Skeletal muscle satellite cell (primary cell): ENCODE data around the gene TMEM238.

Experiments used
- H3K27me3 ChIP-seq: 2 replicates; pipeline ENCODE4 v1.7.0; 2013; ENCODE audit warnings: low read length; ENCODE audit not compliant: control insufficient read depth, insufficient read depth
- H3K36me3 ChIP-seq: 2 replicates; pipeline ENCODE4 v1.7.0; 2013; ENCODE audit warnings: mild to moderate bottlenecking, control low read depth, low read length; ENCODE audit not compliant: insufficient read depth
- H3K4me1 ChIP-seq: 2 replicates; pipeline ENCODE4 v1.7.0; 2013; ENCODE audit warnings: low read length; ENCODE audit not compliant: control insufficient read depth, insufficient read depth
- H3K4me2 ChIP-seq: 2 replicates; pipeline ENCODE4 v1.7.0; 2013; ENCODE audit warnings: mild to moderate bottlenecking, low read length
- H3K4me3 ChIP-seq: 2 replicates; pipeline ENCODE4 v1.7.0; 2013; ENCODE audit warnings: low read length
- H3K9ac ChIP-seq: 2 replicates; pipeline ENCODE4 v1.7.0; 2013; ENCODE audit warnings: mild to moderate bottlenecking, low read depth, low read length, moderate library complexity
- H3K9me3 ChIP-seq: replicated peaks from 2 replicates; pipeline ENCODE4 v1.7.0; 2013; ENCODE audit warnings: mild to moderate bottlenecking, control low read depth, low read length

TMEM238 gene

GRCh38 chr19:55372316-55373081, 11.6 kb downstream of the TMEM238 start:
- Histone ChIP-seq H3K9ac (no peak overlapping the region), H3K9me3 (no peaks in the 10 kb centered on the region), H3K36me3 (no peaks in the 10 kb centered on the region), H3K4me1 (peaks cover 29% of the 10 kb centered on the region), H3K27me3 (peaks cover 2% of the 10 kb centered on the region), H3K4me2 (no peak overlapping the region), H3K4me3 (no peak overlapping the region)

- peaks cover 29% of the 10 kb centered on the region for H3K4me1 ChIP-seq
- no peaks in the 10 kb centered on the region for H3K9me3 ChIP-seq
- no peaks in the 10 kb centered on the region for H3K27me3 ChIP-seq
- no peaks in the 10 kb centered on the region for H3K36me3 ChIP-seq
- H3K4me3 ChIP-seq: peak within 1 kb of the TSS; percentile 87
- H3K9ac ChIP-seq: peak within 1 kb of the TSS; percentile 78
- H3K4me2 ChIP-seq: peak within 1 kb of the TSS; percentile 99
These were observed 13.6 kb downstream of the TMEM238 start, which contains the start of gene IL11 for GRCh38 chr19:55370305-55370988. TSS of gene IL11 (minus strand) at chr19:55370463. CDS start at chr19:55370310, 153 bp downstream.

GRCh38 chr19:55369653-55370304, 14.3 kb downstream of the TMEM238 start:
- Histone ChIP-seq H3K4me2 (peak overlapping the region; percentile 99), H3K36me3 (no peaks in the 10 kb centered on the region), H3K9me3 (no peaks in the 10 kb centered on the region), H3K4me3 (peak overlapping the region; percentile 87), H3K4me1 (peaks cover 29% of the 10 kb centered on the region), H3K9ac (peak overlapping the region; percentile 78), H3K27me3 (no peaks in the 10 kb centered on the region)

GRCh38 chr19:55368701-55369563, 15.2 kb downstream of the TMEM238 start:
- Histone ChIP-seq H3K4me2 (peak overlapping the region; percentile 83), H3K9ac (peak overlapping the region; percentile 65), H3K27me3 (no peaks in the 10 kb centered on the region), H3K4me1 (peaks cover 33% of the 10 kb centered on the region), H3K4me3 (peak overlapping the region; percentile 70), H3K36me3 (no peaks in the 10 kb centered on the region), H3K9me3 (no peaks in the 10 kb centered on the region)

GRCh38 chr19:55368106-55368505, 16.0 kb downstream of the TMEM238 start:
- Histone ChIP-seq H3K36me3 (no peaks in the 10 kb centered on the region), H3K27me3 (no peaks in the 10 kb centered on the region), H3K9ac (no peak overlapping the region), H3K9me3 (no peaks in the 10 kb centered on the region), H3K4me3 (no peak overlapping the region), H3K4me2 (no peak overlapping the region), H3K4me1 (peaks cover 29% of the 10 kb centered on the region)

- no peaks in the 10 kb centered on the region for H3K27me3 ChIP-seq
- no peaks in the 10 kb centered on the region for H3K36me3 ChIP-seq
- no peaks in the 10 kb centered on the region for H3K9me3 ChIP-seq
- H3K9ac ChIP-seq: no peak overlapping the region
- H3K4me2 ChIP-seq: no peak overlapping the region
- H3K4me3 ChIP-seq: no peak overlapping the region
- H3K4me1 ChIP-seq: peaks cover 29% of the 10 kb centered on the region
These were observed 17.3 kb downstream of the TMEM238 start for GRCh38 chr19:55366790-55367189.

GRCh38 chr19:55365964-55366363, 18.1 kb downstream of the TMEM238 start:
- H3K9me3 ChIP-seq: no peaks in the 10 kb centered on the region
- H3K27me3 ChIP-seq: no peaks in the 10 kb centered on the region
- no peak overlapping the region for H3K4me3 ChIP-seq
- peaks cover 28% of the 10 kb centered on the region for H3K4me1 ChIP-seq
- no peak overlapping the region for H3K9ac ChIP-seq
- H3K36me3 ChIP-seq: no peaks in the 10 kb centered on the region
- H3K4me2 ChIP-seq: no peak overlapping the region

- no peak overlapping the region for H3K4me2 ChIP-seq
- H3K4me3 ChIP-seq: no peak overlapping the region
- no peak overlapping the region for H3K9ac ChIP-seq
- H3K4me1 ChIP-seq: peaks cover 22% of the 10 kb centered on the region
- no peaks in the 10 kb centered on the region for H3K9me3 ChIP-seq
- no peaks in the 10 kb centered on the region for H3K27me3 ChIP-seq
- no peaks in the 10 kb centered on the region for H3K36me3 ChIP-seq
These were observed 18.8 kb downstream of the TMEM238 start for GRCh38 chr19:55365245-55365644.

- Histone ChIP-seq H3K27me3 (peaks cover 6% of the 10 kb centered on the region), H3K9me3 (no peaks in the 10 kb centered on the region), H3K9ac (no peak within 1 kb of the TSS), H3K4me2 (no peak within 1 kb of the TSS), H3K4me1 (peaks cover 7% of the 10 kb centered on the region), H3K36me3 (no peaks in the 10 kb centered on the region), H3K4me3 (no peak within 1 kb of the TSS)
These were observed 20.9 kb downstream of the TMEM238 start, which contains the start of gene GARIN5B for GRCh38 chr19:55362990-55363716. TSS of gene GARIN5B (minus strand) at chr19:55363260. CDS start at chr19:55363066, 194 bp downstream.

GRCh38 chr19:55362174-55362989, 21.7 kb downstream of the TMEM238 start:
- H3K36me3 ChIP-seq: no peaks in the 10 kb centered on the region
- H3K9me3 ChIP-seq: no peaks in the 10 kb centered on the region
- peaks cover 10% of the 10 kb centered on the region for H3K27me3 ChIP-seq
- H3K4me2 ChIP-seq: no peak overlapping the region
- peaks cover 7% of the 10 kb centered on the region for H3K4me1 ChIP-seq
- H3K4me3 ChIP-seq: no peak overlapping the region
- H3K9ac ChIP-seq: no peak overlapping the region
